Left ventricle myocardium inferior (tissue), 1 donor: ENCODE data around the gene PCAT6. TPM values are rescaled to one million over a fixed set of nuclear protein-coding genes. Genes with fewer than 3 reads are reported as not detected.

Source experiments
- DNase-seq: peaks from one replicate; pipeline ENCODE4 v3.0.0-alpha.2; 2020
- H3K27ac ChIP-seq: fragments of 200-600 bp; replicated peaks from 2 replicates; pipeline ENCODE4 v1.8.0; 2021
- H3K27me3 ChIP-seq: fragments of 200-600 bp; 2 replicates; pipeline ENCODE4 v1.8.0; 2021; ENCODE audit warnings: low read depth
- H3K36me3 ChIP-seq: fragments of 200-600 bp; 2 replicates; pipeline ENCODE4 v1.8.0; 2021
- H3K4me1 ChIP-seq: fragments of 200-600 bp; 2 replicates; pipeline ENCODE4 v1.8.0; 2021
- H3K4me3 ChIP-seq: fragments of 200-600 bp; 2 replicates; pipeline ENCODE4 v1.8.0; 2021; ENCODE audit warnings: mild to moderate bottlenecking, moderate library complexity
- H3K9me3 ChIP-seq: fragments of 200-600 bp; replicated peaks from 2 replicates; pipeline ENCODE4 v1.8.0; 2021
- CTCF ChIP-seq: fragments of 200-600 bp; IDR thresholded peaks from 2 replicates; pipeline ENCODE4 v1.8.0; 2021; ENCODE audit warnings: antibody characterized with exemption, mild to moderate bottlenecking, borderline replicate concordance
- intact Hi-C: fragments of 100-400 bp; cut with micrococcal nuclease; formaldehyde crosslinking; loops from one replicate; pipeline ENCODE4 v1.11.0; 2022
- total RNA-seq: library from RNA; stranded (reverse); fragmentation: NEBNext Ultra II Directional; extraction: Animal tissue kit (Norgen Biotek cat#: 25700); gene quantifications from one replicate; pipeline ENCODE4 v1.2.1, GENCODE V29; 2021
- donor health status: DM: no; HTN: yes; CAD: no; lungs with severe emphysema.

PCAT6 gene
- total RNA-seq, 1 donor from 2014 or later = 1.0 TPM

- Histone ChIP-seq H3K9me3 (no peaks in the 10 kb centered on the region), H3K4me3 (no peak overlapping the region), H3K36me3 (no peaks in the 10 kb centered on the region), H3K27ac (no peak overlapping the region), H3K27me3 (no peaks in the 10 kb centered on the region), H3K4me1 (no peaks in the 10 kb centered on the region)
- intact Hi-C loops = no loop called here
- no peak for TF ChIP-seq CTCF
- no peak for DNase-seq
Measured at GRCh38 chr1:202843081-202843480, 32.3 kb downstream of the PCAT6 start.

- Histone ChIP-seq H3K27ac (no peak overlapping the region), H3K4me1 (no peaks in the 10 kb centered on the region), H3K27me3 (no peaks in the 10 kb centered on the region), H3K4me3 (no peak overlapping the region), H3K36me3 (no peaks in the 10 kb centered on the region), H3K9me3 (no peaks in the 10 kb centered on the region)
- DNase-seq = no peak
- TF ChIP-seq CTCF = no peak
- intact Hi-C loops = no loop called here
Measured at GRCh38 chr1:202844259-202844658, 33.5 kb downstream of the PCAT6 start.

GRCh38 chr1:202844935-202845334 is 34.2 kb downstream of the PCAT6 start:
- Histone ChIP-seq H3K4me1 (no peaks in the 10 kb centered on the region), H3K27me3 (no peaks in the 10 kb centered on the region), H3K36me3 (no peaks in the 10 kb centered on the region), H3K27ac (no peak overlapping the region), H3K9me3 (no peaks in the 10 kb centered on the region), H3K4me3 (no peak overlapping the region)
- intact Hi-C loops = no loop called here
- no peak for DNase-seq
- no peak for TF ChIP-seq CTCF

- no peak overlapping the region for H3K27ac ChIP-seq
- no peak for TF ChIP-seq CTCF
- H3K36me3 ChIP-seq = no peaks in the 10 kb centered on the region
Measured at GRCh38 chr1:202848191-202848542, 37.4 kb downstream of the PCAT6 start.

GRCh38 chr1:202850593-202851362 is 40.0 kb downstream of the PCAT6 start:
- Histone ChIP-seq H3K27ac (no peak overlapping the region), H3K9me3 (no peaks in the 10 kb centered on the region), H3K4me3 (no peak overlapping the region), H3K27me3 (no peaks in the 10 kb centered on the region), H3K4me1 (no peaks in the 10 kb centered on the region), H3K36me3 (no peaks in the 10 kb centered on the region)
- no peak for DNase-seq
- TF ChIP-seq CTCF = no peak
- intact Hi-C loops = no loop called here

More at GRCh38 chr1:202848191-202848542, 37.4 kb downstream of the PCAT6 start:
- DNase-seq = no peak
- Histone ChIP-seq H3K4me3 (no peak overlapping the region), H3K4me1 (no peaks in the 10 kb centered on the region), H3K27me3 (no peaks in the 10 kb centered on the region), H3K9me3 (no peaks in the 10 kb centered on the region)
- intact Hi-C loops = no loop called here
